Mesenchymal stem cell (in vitro differentiated cells and primary cell): ENCODE data around the gene LEMD1.

Source experiments
- DNase-seq: peaks from one replicate; pipeline ENCODE4 v3.0.0-alpha.2; 2013
- H2AFZ ChIP-seq: one replicate; pipeline ENCODE4 v1.6.1; 2013; ENCODE audit warnings: low read depth, mild to moderate bottlenecking, control low read depth, inconsistent platforms, low read length, moderate library complexity
- H2AK5ac ChIP-seq: 2 replicates; pipeline ENCODE4 v1.6.1; 2013; ENCODE audit warnings: low read length, moderate library complexity, mild to moderate bottlenecking, inconsistent platforms; ENCODE audit not compliant: severe bottlenecking
- H2BK120ac ChIP-seq: one replicate; pipeline ENCODE4 v1.6.1; 2013; ENCODE audit warnings: low read depth, mild to moderate bottlenecking, inconsistent platforms, low read length, moderate library complexity
- H2BK12ac ChIP-seq, 2 experiments: one replicate each; pipeline ENCODE4 v1.6.1; 2013; ENCODE audit warnings: inconsistent platforms in 2 of 2, low read length in 2 of 2, mild to moderate bottlenecking in 2 of 2, moderate library complexity in 2 of 2, control low read depth in 1 of 2
- H2BK15ac ChIP-seq: one replicate; pipeline ENCODE4 v1.6.1; 2013; ENCODE audit warnings: mild to moderate bottlenecking, low read depth, inconsistent platforms; ENCODE audit not compliant: poor library complexity, severe bottlenecking
- H2BK5ac ChIP-seq: 2 replicates; pipeline ENCODE4 v1.6.1; 2013; ENCODE audit warnings: low read depth, mild to moderate bottlenecking, low read length, control low read depth, inconsistent platforms; ENCODE audit not compliant: poor library complexity, severe bottlenecking
- H3K14ac ChIP-seq, 2 experiments: one replicate each; pipeline ENCODE4 v1.6.1; 2013; ENCODE audit warnings: inconsistent platforms in 2 of 2, low read length in 2 of 2, control low read depth in 1 of 2, mild to moderate bottlenecking in 1 of 2, moderate library complexity in 1 of 2
- H3K18ac ChIP-seq, 2 experiments: one replicate each; pipeline ENCODE4 v1.6.1; 2013; ENCODE audit warnings: inconsistent platforms in 2 of 2, low read length in 2 of 2, control low read depth in 1 of 2, low read depth in 1 of 2, mild to moderate bottlenecking in 1 of 2
- H3K23ac ChIP-seq, 2 experiments: one replicate each; pipeline ENCODE4 v1.6.1; 2013; ENCODE audit warnings: inconsistent platforms in 2 of 2, low read length in 2 of 2, mild to moderate bottlenecking in 2 of 2, moderate library complexity in 2 of 2, control low read depth in 1 of 2
- H3K27ac ChIP-seq: 2 replicates; pipeline ENCODE4 v1.5.1; 2013; ENCODE audit warnings: mild to moderate bottlenecking, moderate library complexity, low read length, control low read depth, inconsistent platforms; ENCODE audit not compliant: poor library complexity, severe bottlenecking
- H3K27me3 ChIP-seq, 2 experiments: 2 replicates each; pipeline versions ENCODE4 v1.6.1 to v1.7.0; 2013; ENCODE audit warnings: low read length in 2 of 2, mild to moderate bottlenecking in 2 of 2, moderate library complexity in 2 of 2, control low read depth in 1 of 2, inconsistent platforms in 1 of 2; ENCODE audit not compliant: control insufficient read depth in 1 of 2, insufficient read depth in 1 of 2
- H3K36me3 ChIP-seq, 2 experiments: 2 replicates each; pipeline versions ENCODE4 v1.6.1 to v1.7.0; 2013; ENCODE audit warnings: low read length in 2 of 2, control low read depth in 1 of 2, inconsistent platforms in 1 of 2, low read depth in 1 of 2, mild to moderate bottlenecking in 1 of 2; ENCODE audit not compliant: insufficient read depth in 2 of 2, control insufficient read depth in 1 of 2
- H3K4ac ChIP-seq, 2 experiments: one replicate each; pipeline ENCODE4 v1.6.1; 2013; ENCODE audit warnings: inconsistent platforms in 2 of 2, low read length in 2 of 2, mild to moderate bottlenecking in 2 of 2, moderate library complexity in 2 of 2, control low read depth in 1 of 2, low read depth in 1 of 2
- H3K4me1 ChIP-seq: 2 replicates; pipeline ENCODE4 v1.6.1; 2013; ENCODE audit warnings: low read depth, low read length, control low read depth; ENCODE audit not compliant: control insufficient read depth, insufficient read depth
- H3K4me2 ChIP-seq: 2 replicates; pipeline ENCODE4 v1.6.1; 2013; ENCODE audit warnings: low read length, mild to moderate bottlenecking, inconsistent platforms; ENCODE audit not compliant: poor library complexity, severe bottlenecking
- H3K4me3 ChIP-seq, 2 experiments: 2 replicates each; pipeline versions ENCODE4 v1.5.1 to v1.7.0; 2013; ENCODE audit warnings: low read length in 2 of 2, mild to moderate bottlenecking in 2 of 2, control low read depth in 1 of 2, low read depth in 1 of 2; ENCODE audit not compliant: insufficient read depth in 1 of 2
- H3K79me1 ChIP-seq: replicated peaks from 2 replicates; pipeline ENCODE4 v1.6.1; 2013; ENCODE audit warnings: mild to moderate bottlenecking, control low read depth, low read length, inconsistent platforms; ENCODE audit not compliant: poor library complexity, severe bottlenecking
- H3K9ac ChIP-seq: 2 replicates; pipeline ENCODE4 v1.7.0; 2013; ENCODE audit warnings: mild to moderate bottlenecking, low read length, moderate library complexity
- H3K9me3 ChIP-seq: 2 replicates; pipeline ENCODE4 v1.7.0; 2013; ENCODE audit warnings: mild to moderate bottlenecking, low read length; ENCODE audit not compliant: control insufficient read depth
- H4K8ac ChIP-seq: one replicate; pipeline ENCODE4 v1.6.1; 2013; ENCODE audit warnings: inconsistent platforms, mild to moderate bottlenecking, low read length, moderate library complexity
- H4K91ac ChIP-seq: one replicate; pipeline ENCODE4 v1.6.1; 2013; ENCODE audit warnings: mild to moderate bottlenecking, low read length, inconsistent platforms
- WGBS: methylation state at CpG from one replicate; pipeline ENCODE4 v1.1.7; 2013; ENCODE audit warnings: mixed read lengths; 5-methylcytosine and 5-hydroxymethylcytosine counted together

Gene LEMD1

GRCh38 chr1:205345761-205346160 is 76.1 kb downstream of the LEMD1 start:
- Histone ChIP-seq H3K9me3 (no peaks in the 10 kb centered on the region), H4K91ac (no peak overlapping the region)

DNA sequence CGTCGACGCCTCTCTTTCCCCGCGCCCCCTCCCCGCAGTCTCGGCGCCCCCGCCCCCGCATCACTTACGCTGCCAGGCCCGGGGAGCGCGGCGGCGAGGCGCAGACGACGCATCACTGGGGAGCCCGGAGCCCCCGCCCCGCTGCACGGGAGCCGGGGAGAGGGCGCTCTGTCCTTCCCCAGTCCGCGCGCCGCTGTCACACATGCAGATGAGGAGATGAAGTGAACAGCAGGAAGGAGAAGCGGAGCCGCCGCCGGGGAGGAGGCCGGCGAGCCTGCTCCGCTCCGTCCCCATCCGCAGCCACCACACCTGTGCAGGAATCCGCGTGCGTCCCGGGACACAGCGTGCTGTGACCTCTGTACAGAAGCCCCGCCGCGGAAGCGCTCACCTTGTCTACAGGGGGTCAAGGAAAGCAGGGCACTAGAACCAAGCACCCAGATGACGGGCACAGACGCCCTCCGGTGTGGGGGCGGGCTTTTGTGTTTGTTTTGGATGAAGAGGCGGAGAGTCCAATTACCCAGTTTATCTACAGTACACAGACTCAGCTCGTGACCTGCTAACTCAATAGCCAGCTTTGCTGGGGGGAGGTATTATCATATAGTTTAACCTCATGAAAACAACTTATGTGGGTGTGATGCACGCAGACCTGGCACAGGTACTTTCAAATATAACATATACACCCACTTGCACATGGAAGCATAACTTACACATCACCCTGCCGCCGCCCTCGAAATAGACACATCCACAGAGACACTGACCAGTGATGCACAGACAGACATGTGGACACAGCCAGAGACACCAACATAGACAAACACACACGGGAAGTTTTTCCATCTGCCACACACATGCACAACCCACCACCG is 77.6 kb downstream of the LEMD1 start:
- 22% methylated on average over 24 of the region's 59 CpGs for WGBS
- H3K14ac ChIP-seq = no peak overlapping the region
- no peak overlapping the region for H4K8ac ChIP-seq
- H2BK5ac ChIP-seq = no peak overlapping the region
- peak overlapping the region; percentile 40 to 47 for H3K4me3 ChIP-seq
- H2AK5ac ChIP-seq = no peak overlapping the region
- H3K27ac ChIP-seq = no peak overlapping the region
- peak; percentile 30 for DNase-seq
- H3K9me3 ChIP-seq = no peaks in the 10 kb centered on the region
- H3K27me3 ChIP-seq = peaks cover 64 to 77% of the 10 kb centered on the region in 2 experiments
- no peak overlapping the region for H2BK15ac ChIP-seq
- H3K4me1 ChIP-seq = peaks cover 13% of the 10 kb centered on the region
- H2AFZ ChIP-seq = no peak overlapping the region
- H4K91ac ChIP-seq = no peak overlapping the region
- no peak overlapping the region for H3K18ac ChIP-seq
- H2BK120ac ChIP-seq = no peak overlapping the region
- no peaks in the 10 kb centered on the region for H3K36me3 ChIP-seq
- H2BK12ac ChIP-seq = no peak overlapping the region
- no peak overlapping the region for H3K9ac ChIP-seq
- H3K4ac ChIP-seq = no peak overlapping the region
- peak overlapping the region; percentile 63 for H3K4me2 ChIP-seq
- no peaks in the 10 kb centered on the region for H3K79me1 ChIP-seq
- H3K23ac ChIP-seq = no peak overlapping the region

More at GRCh38 chr1:205345761-205346160, 76.1 kb downstream of the LEMD1 start:
- Histone ChIP-seq H3K9ac (no peak overlapping the region), H3K18ac (no peak overlapping the region), H3K79me1 (no peaks in the 10 kb centered on the region), H2AK5ac (no peak overlapping the region), H3K4me1 (peaks cover 13% of the 10 kb centered on the region), H2BK12ac (no peak overlapping the region), H3K23ac (no peak overlapping the region), H2BK120ac (no peak overlapping the region), H3K27me3 (peaks cover 78 to 88% of the 10 kb centered on the region in 2 experiments), H3K27ac (no peak overlapping the region), H3K4me2 (no peak overlapping the region), H2AFZ (no peak overlapping the region), H2BK15ac (no peak overlapping the region), H4K8ac (no peak overlapping the region), H3K4ac (no peak overlapping the region), H2BK5ac (no peak overlapping the region), H3K14ac (no peak overlapping the region), H3K4me3 (no peak overlapping the region), H3K36me3 (no peaks in the 10 kb centered on the region)
- DNase-seq = no peak
- 82% methylated on average over 11 of the region's 11 CpGs for WGBS

- H4K91ac ChIP-seq = no peak overlapping the region
- H3K27me3 ChIP-seq = peaks cover 63 to 77% of the 10 kb centered on the region in 2 experiments
- peak overlapping the region in 1 of 2 experiments; percentile 9 for H3K23ac ChIP-seq
- peak overlapping the region; percentile 63 for H3K4me2 ChIP-seq
- peaks cover 13% of the 10 kb centered on the region for H3K4me1 ChIP-seq
- H3K18ac ChIP-seq = no peak overlapping the region
- H3K4me3 ChIP-seq = peak overlapping the region in 1 of 2 experiments; percentile 40
- no peak overlapping the region for H2BK15ac ChIP-seq
- H3K27ac ChIP-seq = no peak overlapping the region
- H3K9me3 ChIP-seq = no peaks in the 10 kb centered on the region
- H3K4ac ChIP-seq = no peak overlapping the region
- no peak overlapping the region for H2BK5ac ChIP-seq
- no peak overlapping the region for H4K8ac ChIP-seq
- H2AFZ ChIP-seq = no peak overlapping the region
- H3K79me1 ChIP-seq = no peaks in the 10 kb centered on the region
- no peaks in the 10 kb centered on the region for H3K36me3 ChIP-seq
- no peak overlapping the region for H2AK5ac ChIP-seq
- H3K9ac ChIP-seq = no peak overlapping the region
- no peak overlapping the region for H2BK120ac ChIP-seq
- no peak for DNase-seq
- H2BK12ac ChIP-seq = no peak overlapping the region
- WGBS = 2% methylated on average over 57 of the region's 63 CpGs
- no peak overlapping the region for H3K14ac ChIP-seq
These were observed 78.3 kb downstream of the LEMD1 start for GRCh38 chr1:205343431-205344065.

GRCh38 chr1:205342986-205343385 is 78.9 kb downstream of the LEMD1 start:
- Histone ChIP-seq H3K36me3 (no peaks in the 10 kb centered on the region), H2BK5ac (no peak overlapping the region), H3K23ac (no peak overlapping the region), H3K79me1 (no peaks in the 10 kb centered on the region), H3K9ac (no peak overlapping the region), H3K27ac (no peak overlapping the region), H4K8ac (no peak overlapping the region), H2AK5ac (no peak overlapping the region), H2AFZ (no peak overlapping the region), H3K14ac (no peak overlapping the region), H3K4me2 (no peak overlapping the region), H3K18ac (no peak overlapping the region), H3K4me1 (peaks cover 13% of the 10 kb centered on the region), H3K4me3 (no peak overlapping the region), H3K27me3 (peaks cover 63 to 77% of the 10 kb centered on the region in 2 experiments), H4K91ac (no peak overlapping the region), H2BK12ac (no peak overlapping the region), H2BK15ac (no peak overlapping the region), H2BK120ac (no peak overlapping the region), H3K4ac (no peak overlapping the region), H3K9me3 (no peaks in the 10 kb centered on the region)
- no peak for DNase-seq
- WGBS = 78% methylated on average over 12 of the region's 12 CpGs
